Endothelial cell of umbilical vein (primary cell): ENCODE results near the gene TSPAN15. TPM values are rescaled to one million over a fixed set of nuclear protein-coding genes. Genes with fewer than 3 reads are reported as not detected.
A peak's percentile ranks its signal among the peaks of the same experiment; 100 is the strongest.

Experiments
- Bru-seq: library from RNA; stranded (reverse); fragments of 400-500 nt; gene quantifications from one replicate; lab custom pipeline; 2021; lab: Mats Ljungman, UMichigan
- BruChase-seq, 2 experiments: library from RNA; stranded (reverse); fragments of 400-500 nt; gene quantifications; one replicate each; lab custom pipeline; 2021; lab: Mats Ljungman, UMichigan
- BruUV-seq: library from RNA; stranded (reverse); fragments of 400-500 nt; replicated peaks from 2 replicates; lab custom pipeline; 2021; lab: Mats Ljungman, UMichigan
- CTCF ChIA-PET: fragments of 300-600, 350-600 bp; sonication (Branson Sonifier 250); formaldehyde crosslinking; loops from one replicate; lab custom pipeline; 2021; ENCODE audit warnings: antibody characterized with exemption, inconsistent platforms; lab: Charles Lee
- POLR2A ChIA-PET: fragments of 300-600, 350-600 bp; sonication (Branson Sonifier 250); formaldehyde crosslinking; loops from one replicate; lab custom pipeline; 2021; ENCODE audit warnings: antibody characterized with exemption, inconsistent platforms; lab: Charles Lee
- DNase-seq: peaks from one replicate; pipeline ENCODE4 v3.0.0-alpha.2; 2011; ENCODE audit warnings: low read depth, low spot score
- FAIRE-seq: peaks from 2 replicates; lab custom pipeline; 2011; peaks lifted over from hg19 to GRCh38; lab: Jason Lieb, UNC
- H2AFZ ChIP-seq: 2 replicates; pipeline ENCODE4 v1.6.0; 2012; ENCODE audit warnings: low read depth, low read length, control low read depth, inconsistent platforms
- H3K27ac ChIP-seq: 2 replicates; pipeline ENCODE4 v1.5.1; 2011; ENCODE audit warnings: low read depth, mild to moderate bottlenecking, control low read depth, low read length, moderate library complexity; ENCODE audit not compliant: insufficient read depth
- H3K27me3 ChIP-seq, 2 experiments: 2 replicates each; pipeline versions ENCODE4 v1.6.0 to v1.6.1; 2011; ENCODE audit warnings: low read length in 2 of 2, mixed read lengths in 1 of 2; ENCODE audit not compliant: control insufficient read depth in 2 of 2, insufficient read depth in 2 of 2
- H3K36me3 ChIP-seq, 2 experiments: 2 replicates in 1 of 2; 3 replicates in 1 of 2; pipeline ENCODE4 v1.5.1; 2011; ENCODE audit warnings: low read length in 2 of 2, mild to moderate bottlenecking in 1 of 2, moderate library complexity in 1 of 2; ENCODE audit not compliant: control insufficient read depth in 2 of 2, insufficient read depth in 2 of 2; ENCODE audit errors: extremely low read depth in 1 of 2
- H3K4me1 ChIP-seq: 3 replicates; pipeline ENCODE4 v1.5.1; 2011; ENCODE audit warnings: mild to moderate bottlenecking, low read length; ENCODE audit not compliant: control insufficient read depth, insufficient read depth; ENCODE audit errors: extremely low read depth
- H3K4me2 ChIP-seq: 2 replicates; pipeline ENCODE4 v1.6.1; 2011; ENCODE audit warnings: low read length, control low read depth, mixed read lengths; ENCODE audit not compliant: insufficient read depth
- H3K4me3 ChIP-seq, 3 experiments: fragments of 200-600 bp in 1 of 3; sonication (generic), shearing (Covaris generic) in 1 of 3; replicated peaks in 1 of 3; 2 replicates each; pipeline ENCODE4 v1.5.1; 2011 to 2016; ENCODE audit warnings: control low read depth in 3 of 3, low read length in 3 of 3, mild to moderate bottlenecking in 2 of 3, inconsistent platforms in 1 of 3, low read depth in 1 of 3, moderate library complexity in 1 of 3; ENCODE audit not compliant: insufficient read depth in 1 of 3
- H3K79me2 ChIP-seq: 2 replicates; pipeline ENCODE4 v1.6.0; 2012; ENCODE audit warnings: low read length, inconsistent platforms; ENCODE audit not compliant: control insufficient read depth, insufficient read depth
- H3K9ac ChIP-seq: replicated peaks from 2 replicates; pipeline ENCODE3; 2011; ENCODE audit warnings: low read length, control low read depth; ENCODE audit not compliant: insufficient read depth; ENCODE audit errors: extremely low read depth
- H3K9me1 ChIP-seq: replicated peaks from 3 replicates; pipeline ENCODE4 v1.6.0; 2011; ENCODE audit warnings: mild to moderate bottlenecking, low read length; ENCODE audit not compliant: control insufficient read depth, insufficient read depth; ENCODE audit errors: extremely low read depth
- H3K9me3 ChIP-seq: replicated peaks from 2 replicates; pipeline ENCODE4 v1.5.1; 2012; ENCODE audit warnings: low read length, inconsistent platforms; ENCODE audit not compliant: control insufficient read depth, insufficient read depth
- H4K20me1 ChIP-seq: replicated peaks from 2 replicates; pipeline ENCODE3; 2011; ENCODE audit warnings: mild to moderate bottlenecking, low read length; ENCODE audit not compliant: control insufficient read depth, insufficient read depth; ENCODE audit errors: extremely low read depth
- CTCF ChIP-seq, 2 donors: IDR thresholded peaks; 1 replicate in 1 of 2; 2 replicates in 1 of 2; pipeline ENCODE4 v1.5.1; 2011; ENCODE audit warnings: low read length in 2 of 2, mild to moderate bottlenecking in 2 of 2, moderate library complexity in 2 of 2, control low read depth in 1 of 2, inconsistent platforms in 1 of 2, low read depth in 1 of 2; ENCODE audit not compliant: insufficient read depth in 1 of 2; ENCODE audit errors: extremely low read depth in 1 of 2
- EZH2 ChIP-seq: IDR thresholded peaks from 2 replicates; pipeline ENCODE4 v1.6.1; 2012; ENCODE audit warnings: borderline replicate concordance, low read depth, mild to moderate bottlenecking, moderate library complexity, low read length, inconsistent platforms; ENCODE audit not compliant: severe bottlenecking
- FOS ChIP-seq: IDR thresholded peaks from 2 replicates; pipeline ENCODE4 v1.6.1; 2011; ENCODE audit warnings: mild to moderate bottlenecking, low read length, moderate library complexity, borderline replicate concordance; ENCODE audit not compliant: insufficient read depth
- GATA2 ChIP-seq: IDR thresholded peaks from 2 replicates; pipeline ENCODE4 v1.7.0; 2011; ENCODE audit warnings: low read depth, mild to moderate bottlenecking, moderate library complexity, mixed read lengths, low read length; ENCODE audit not compliant: insufficient read length, insufficient read depth
- JUN ChIP-seq: IDR thresholded peaks from 2 replicates; pipeline ENCODE4 v1.6.1; 2011; ENCODE audit warnings: borderline replicate concordance, low read depth; ENCODE audit not compliant: insufficient read length, insufficient read depth
- MAX ChIP-seq: IDR thresholded peaks from 2 replicates; pipeline ENCODE4 v1.6.1; 2011; ENCODE audit not compliant: insufficient read depth, insufficient read length
- MYC ChIP-seq: IDR thresholded peaks from one replicate; pipeline ENCODE4 v1.6.1; 2011; ENCODE audit warnings: mild to moderate bottlenecking, low read depth, low read length
- POLR2A ChIP-seq: IDR thresholded peaks from 2 replicates; pipeline ENCODE4 v1.6.1; 2012; ENCODE audit warnings: low read depth, mild to moderate bottlenecking, control low read depth, low read length
- POLR2AphosphoS5 ChIP-seq: IDR thresholded peaks from 2 replicates; pipeline ENCODE4 v1.6.1; 2012; ENCODE audit warnings: low read depth, mild to moderate bottlenecking, control low read depth, low read length, moderate library complexity; ENCODE audit not compliant: insufficient read depth
- dilution Hi-C: fragments of 300-500 bp; cut with MboI; formaldehyde crosslinking; loops from one replicate; pipeline ENCODE4 v1.15.0; 2019; ENCODE audit warnings: low sequenced_read_pairs; ENCODE audit not compliant: extremely low pct_ligation_motif_present
- intact Hi-C: fragments of 100-400 bp; cut with micrococcal nuclease; formaldehyde crosslinking; loops from one replicate; pipeline ENCODE4 v1.10.0; 2022
- long read RNA-seq: library from polyadenylated mRNA; stranded (forward); transcript quantifications from one replicate; pipeline ENCODE4 v2.0.0, GENCODE V29; 2021
- polyA minus RNA-seq, 3 experiments: library from RNA; depleted of rRNA, polyadenylated mRNA; stranded (reverse); fragments of >200 nt; gene quantifications; 1 replicate in 1 of 3; 2 replicates in 2 of 3; pipeline ENCODE4 v1.2.3, GENCODE V29; 2011
- polyA plus RNA-seq, 4 experiments: library from polyadenylated mRNA; depleted of rRNA in 3 of 4; stranded (reverse) in 3 of 4; unstranded in 1 of 4; fragments of >200 nt; gene quantifications; 2 replicates each; pipeline versions ENCODE4 v1.2.1 to v1.2.3, GENCODE V29; 2011 to 2012; ENCODE audit warnings: missing spikeins in 1 of 4
- total RNA-seq: library from RNA; stranded (reverse); gene quantifications from 2 replicates; pipeline ENCODE4 v1.2.3, GENCODE V29; 2021

The TSPAN15 gene
- total RNA-seq (78.4 and 100 TPM in 2 replicates), polyA plus RNA-seq (166 and 189 TPM in 2 replicates), polyA minus RNA-seq (120 and 174 TPM in 2 replicates), Bru-seq, nascent RNA (percentile 68 among the genes with signal in this experiment), BruChase-seq, experiment 1, labeled RNA remaining after a 6-hour chase (percentile 78 among the genes with signal in this experiment), BruChase-seq, experiment 2, labeled RNA remaining after a 2-hour chase (percentile 85 among the genes with signal in this experiment)
- 105 and 118 TPM in 2 replicates for polyA plus RNA-seq (2011; cell fraction: cytosol; rRNA removed)
- polyA plus RNA-seq (2011; cell fraction: nucleus; rRNA removed) = 69.7 and 75.3 TPM in 2 replicates
- 50.5 and 94.9 TPM in 2 replicates for polyA plus RNA-seq (2012)
- 10.7 TPM for polyA minus RNA-seq (2011; cell fraction: cytosol; rRNA and poly(A)+ RNA removed)
- 50.8 and 57.3 TPM in 2 replicates for polyA minus RNA-seq (2011; cell fraction: nucleus; rRNA and poly(A)+ RNA removed)
- long read RNA-seq, transcript TSPAN15-201 (8 exons, 1,698 nt) = major isoform, 237 of 300 reads
- long read RNA-seq, partial matches to known transcripts = 3 of 300 reads
- long read RNA-seq, other reads (novel, unspliced or antisense) = 59 of 300 reads

GRCh38 chr10:69451209-69451783 is at the start of gene TSPAN15:
Gene TSPAN15, plus strand, starts transcription at chr10:69451465. Its CDS starts 130 bp downstream, at chr10:69451595.
- ChIA-PET CTCF (interaction anchor here (0.9 to 7.5 kb wide), 11 partner anchors 11 to 64 kb away, joined by 3 to 60 read pairs (median 8); no protein-coding TSS in a partner anchor), POLR2A (interaction anchor here (0.5 to 0.6 kb wide), 3 partner anchors 10 to 24 kb away, joined by 3 to 7 read pairs (median 5); no protein-coding TSS in a partner anchor)
- Histone ChIP-seq H3K9me1 (no peaks in the 10 kb centered on the region), H3K4me2 (peak within 1 kb of the TSS; percentile 84), H3K4me1 (peaks cover 67% of the 10 kb centered on the region), H3K27ac (peak within 1 kb of the TSS; percentile 5), H4K20me1 (no peaks in the 10 kb centered on the region), H3K4me3 (peak within 1 kb of the TSS; percentile 61 to 92 (median 81)), H3K9me3 (no peaks in the 10 kb centered on the region), H3K9ac (peak within 1 kb of the TSS; percentile 68), H3K79me2 (peaks cover 2% of the 10 kb centered on the region), H3K36me3 (no peaks in the 10 kb centered on the region), H2AFZ (peak within 1 kb of the TSS; percentile 91), H3K27me3 (no peaks in the 10 kb centered on the region)
- TF ChIP-seq CTCF (IDR thresholded peaks at IDR 0.05; ENCODE audit: extremely low read depth in 1 of 2, insufficient read depth in 1 of 2, low read depth in 1 of 2, low read length in 2 of 2) = no peak
- TF ChIP-seq EZH2 = no peak
- no peak for TF ChIP-seq FOS
- TF ChIP-seq MAX = no peak
- no peak for TF ChIP-seq GATA2
- TF ChIP-seq POLR2AphosphoS5 = no peak
- no peak for TF ChIP-seq JUN
- no peak for TF ChIP-seq POLR2A
- TF ChIP-seq MYC = no peak
- no TSS peak for BruUV-seq
- intact Hi-C loops (loop anchor here (1.0 to 2.0 kb wide), 3 partner anchors 14 to 48 kb away; no protein-coding TSS in a partner anchor), dilution Hi-C loops (loop anchor here (5.0 kb wide), 1 partner anchor 46 kb away; no protein-coding TSS in a partner anchor)
- DNase-seq = peak; percentile 87
- FAIRE-seq = peak; percentile 75
